ENCODE measurements around the gene TCF7L2.

TCF7L2 gene

DNA sequence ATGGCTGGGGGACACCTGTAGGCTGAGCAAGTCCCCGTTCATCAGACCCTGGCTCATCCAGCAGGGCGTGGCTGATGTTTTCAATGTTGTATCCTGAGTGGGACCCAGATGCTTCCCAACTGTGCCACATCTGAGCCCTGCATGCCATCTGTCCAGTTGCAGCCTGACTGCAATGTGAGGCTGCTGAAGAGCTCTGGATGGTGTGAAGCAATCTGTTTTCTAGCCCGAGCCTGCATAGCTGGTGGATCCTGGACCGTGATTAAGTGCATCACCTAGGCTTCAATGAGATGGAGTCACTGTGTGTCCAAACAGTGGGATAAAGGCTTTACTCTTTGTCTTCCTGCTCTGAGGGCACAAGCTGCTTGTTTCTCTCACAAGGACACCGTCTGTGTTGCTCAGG is 99.8 kb downstream of the TCF7L2 start:
- Histone ChIP-seq H3K27ac (ENCODE audit: low read depth in 2 of 2, low read length in 2 of 2) (no peak overlapping the region), H3K4me1 (ENCODE audit: control insufficient read depth in 2 of 2, insufficient read depth in 2 of 2, low read length in 2 of 2) (peaks cover 0 to 5% of the 10 kb centered on the region in 2 donors)

DNA sequence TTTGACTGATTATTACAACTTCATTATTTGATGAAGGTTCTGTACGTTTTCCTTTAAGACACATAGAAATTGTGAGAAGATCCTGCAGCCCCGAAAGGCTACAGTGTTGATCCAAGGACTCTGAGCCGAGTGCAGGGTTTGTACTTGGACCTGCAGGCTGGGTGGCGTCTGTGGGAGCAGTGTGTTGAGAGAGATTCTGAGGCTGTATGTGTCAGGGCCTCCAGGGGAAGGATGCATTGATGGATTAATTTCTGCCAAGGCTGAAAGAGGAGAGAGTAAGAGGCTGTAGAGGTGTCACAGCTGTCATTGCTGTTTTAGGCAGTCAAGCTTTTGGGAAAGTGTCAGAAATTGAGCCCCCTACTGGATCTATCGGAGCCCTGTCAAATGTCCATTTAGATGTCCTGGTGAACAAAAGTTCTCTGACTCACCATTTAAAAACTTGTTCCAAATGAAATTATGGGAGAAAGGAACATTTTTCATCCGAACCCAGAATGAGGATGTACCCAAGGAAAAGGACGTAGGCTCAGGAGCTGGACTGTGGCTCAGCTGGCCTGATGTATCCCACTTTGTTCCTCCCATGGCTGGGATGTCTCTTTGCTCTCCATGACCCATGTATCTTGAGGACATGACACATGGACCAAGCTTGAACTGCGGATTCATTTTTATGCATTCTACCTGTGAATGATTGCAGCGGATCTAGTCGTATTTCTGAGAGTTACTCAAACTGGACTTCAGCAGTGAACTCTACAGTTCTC is 102.2 kb downstream of the TCF7L2 start:
- Histone ChIP-seq H3K27ac (ENCODE audit: low read depth in 2 of 2, low read length in 2 of 2) (no peak overlapping the region), H3K4me1 (ENCODE audit: control insufficient read depth in 2 of 2, insufficient read depth in 2 of 2, low read length in 2 of 2) (peaks cover 0 to 5% of the 10 kb centered on the region in 2 donors), H3K4me3 (ENCODE audit: low read length in 2 of 2) (no peak overlapping the region), H3K36me3 (ENCODE audit: control insufficient read depth in 2 of 2, insufficient read depth in 2 of 2, low read length in 2 of 2) (peaks cover 5 to 9% of the 10 kb centered on the region in 2 donors), H3K9ac (ENCODE audit: low read depth in 1 of 2, low read length in 2 of 2) (no peak overlapping the region), H3K27me3 (ENCODE audit: control insufficient read depth in 2 of 2, insufficient read depth in 2 of 2, low read length in 2 of 2) (no peaks in the 10 kb centered on the region), H3K9me3 (ENCODE audit: control insufficient read depth in 2 of 2, low read length in 2 of 2) (no peaks in the 10 kb centered on the region)

More for the DNA sequence above, 99.8 kb downstream of the TCF7L2 start:
- H3K4me3 ChIP-seq (ENCODE audit: low read length in 2 of 2): no peak overlapping the region
- peaks cover 5 to 9% of the 10 kb centered on the region in 2 donors for H3K36me3 ChIP-seq (ENCODE audit: control insufficient read depth in 2 of 2, insufficient read depth in 2 of 2, low read length in 2 of 2)
- H3K27me3 ChIP-seq (ENCODE audit: control insufficient read depth in 2 of 2, insufficient read depth in 2 of 2, low read length in 2 of 2): no peaks in the 10 kb centered on the region
- no peaks in the 10 kb centered on the region for H3K9me3 ChIP-seq (ENCODE audit: control insufficient read depth in 2 of 2, low read length in 2 of 2)
- no peak overlapping the region for H3K9ac ChIP-seq (ENCODE audit: low read depth in 1 of 2, low read length in 2 of 2)

DNA sequence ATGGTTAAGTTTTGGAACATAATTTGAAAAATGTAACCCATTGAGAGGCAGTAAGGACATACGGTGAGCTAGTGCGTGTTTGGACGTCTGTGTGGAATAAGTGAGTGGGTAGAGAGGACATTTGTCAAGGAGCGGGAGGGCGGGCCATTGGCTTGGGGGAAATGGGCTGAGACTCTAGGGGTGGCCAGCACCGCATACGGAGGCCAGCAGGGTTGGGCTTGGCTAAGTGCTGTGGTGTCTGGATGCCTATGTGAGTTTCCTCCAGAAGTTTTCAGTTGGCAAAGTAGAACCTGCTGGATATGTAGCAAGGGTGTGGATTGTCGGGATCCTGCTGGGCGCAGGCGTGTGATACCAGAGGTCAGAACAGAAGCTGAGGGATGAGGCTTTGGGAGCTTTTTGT is 103.0 kb downstream of the TCF7L2 start:
- Histone ChIP-seq H3K9ac (ENCODE audit: low read depth in 1 of 2, low read length in 2 of 2) (no peak overlapping the region), H3K4me3 (ENCODE audit: low read length in 2 of 2) (no peak overlapping the region), H3K4me1 (ENCODE audit: control insufficient read depth in 2 of 2, insufficient read depth in 2 of 2, low read length in 2 of 2) (peaks cover 1 to 8% of the 10 kb centered on the region in 2 donors), H3K9me3 (ENCODE audit: control insufficient read depth in 2 of 2, low read length in 2 of 2) (no peaks in the 10 kb centered on the region), H3K27ac (ENCODE audit: low read depth in 2 of 2, low read length in 2 of 2) (no peak overlapping the region), H3K36me3 (ENCODE audit: control insufficient read depth in 2 of 2, insufficient read depth in 2 of 2, low read length in 2 of 2) (peaks cover 5 to 9% of the 10 kb centered on the region in 2 donors), H3K27me3 (ENCODE audit: control insufficient read depth in 2 of 2, insufficient read depth in 2 of 2, low read length in 2 of 2) (no peaks in the 10 kb centered on the region)

DNA sequence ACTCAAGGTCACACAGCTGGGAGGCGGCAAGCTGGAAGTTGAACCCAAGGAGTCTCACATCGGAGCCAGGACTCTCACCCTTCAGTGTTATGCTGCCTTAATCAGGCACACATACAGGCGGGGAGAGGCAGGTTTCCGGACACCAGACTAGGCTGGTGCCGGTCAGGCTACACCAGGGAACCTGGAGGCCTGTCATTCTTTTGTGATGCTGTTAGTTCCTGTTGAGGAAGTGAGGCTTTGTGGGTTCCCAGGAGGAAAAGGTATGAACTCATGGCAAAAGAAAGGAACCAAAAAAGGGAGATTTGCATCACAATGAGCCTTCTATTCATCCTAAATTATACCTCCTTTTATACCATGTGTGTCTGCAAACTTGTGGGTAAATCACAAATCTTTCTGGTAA is 103.8 kb downstream of the TCF7L2 start:
- Histone ChIP-seq H3K4me1 (ENCODE audit: control insufficient read depth in 2 of 2, insufficient read depth in 2 of 2, low read length in 2 of 2) (peaks cover 9 to 16% of the 10 kb centered on the region in 2 donors), H3K9ac (ENCODE audit: low read depth in 1 of 2, low read length in 2 of 2) (no peak overlapping the region), H3K27ac (ENCODE audit: low read depth in 2 of 2, low read length in 2 of 2) (no peak overlapping the region), H3K9me3 (ENCODE audit: control insufficient read depth in 2 of 2, low read length in 2 of 2) (no peaks in the 10 kb centered on the region), H3K36me3 (ENCODE audit: control insufficient read depth in 2 of 2, insufficient read depth in 2 of 2, low read length in 2 of 2) (peaks cover 5 to 9% of the 10 kb centered on the region in 2 donors), H3K27me3 (ENCODE audit: control insufficient read depth in 2 of 2, insufficient read depth in 2 of 2, low read length in 2 of 2) (no peaks in the 10 kb centered on the region), H3K4me3 (ENCODE audit: low read length in 2 of 2) (no peak overlapping the region)

DNA sequence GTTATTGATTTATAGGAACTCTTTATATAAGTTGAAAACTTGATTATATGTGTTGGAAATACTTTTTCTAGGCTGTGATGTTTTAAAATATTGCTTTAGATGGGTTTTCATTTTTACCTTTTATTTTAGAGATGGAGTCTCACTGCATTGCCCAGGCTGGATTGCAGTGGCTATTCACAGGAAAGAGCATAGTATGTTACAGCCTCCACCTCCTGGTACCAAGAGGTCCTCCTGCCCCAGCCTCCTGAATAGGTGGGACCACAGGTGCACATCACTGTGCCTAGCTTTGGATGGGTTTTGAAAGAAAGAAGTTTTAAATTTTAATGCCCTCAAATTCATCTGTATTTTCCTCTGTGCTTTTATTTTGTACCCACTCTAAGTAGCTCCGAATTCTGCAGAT is 105.4 kb downstream of the TCF7L2 start:
- H3K4me1 ChIP-seq (ENCODE audit: control insufficient read depth in 2 of 2, insufficient read depth in 2 of 2, low read length in 2 of 2): peaks cover 24 to 32% of the 10 kb centered on the region in 2 donors
- no peak overlapping the region for H3K27ac ChIP-seq (ENCODE audit: low read depth in 2 of 2, low read length in 2 of 2)
- H3K36me3 ChIP-seq (ENCODE audit: control insufficient read depth in 2 of 2, insufficient read depth in 2 of 2, low read length in 2 of 2): peaks cover 2 to 5% of the 10 kb centered on the region in 2 donors
- no peaks in the 10 kb centered on the region for H3K27me3 ChIP-seq (ENCODE audit: control insufficient read depth in 2 of 2, insufficient read depth in 2 of 2, low read length in 2 of 2)
- H3K4me3 ChIP-seq (ENCODE audit: low read length in 2 of 2): no peak overlapping the region
- H3K9me3 ChIP-seq (ENCODE audit: control insufficient read depth in 2 of 2, low read length in 2 of 2): no peaks in the 10 kb centered on the region
- H3K9ac ChIP-seq (ENCODE audit: low read depth in 1 of 2, low read length in 2 of 2): no peak overlapping the region

DNA sequence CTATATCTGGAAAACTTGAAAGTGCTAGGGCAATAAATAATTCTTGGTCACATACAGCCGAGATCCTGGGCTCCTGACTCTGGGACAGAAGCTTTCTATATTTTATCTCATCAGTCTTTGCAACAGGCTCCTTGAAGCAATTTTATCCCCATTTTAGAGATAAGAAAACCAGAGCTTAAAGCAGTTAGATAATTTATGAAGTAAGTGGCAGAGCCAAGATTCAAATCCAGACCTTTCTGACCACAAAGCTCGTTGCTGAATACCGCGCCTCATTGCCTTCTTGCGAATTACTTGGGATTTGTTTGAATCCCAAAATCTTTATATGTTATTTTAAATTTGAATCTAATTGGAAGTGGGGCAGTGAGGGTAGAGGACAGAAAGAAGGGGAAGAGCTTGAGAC is 106.0 kb downstream of the TCF7L2 start:
- no peaks in the 10 kb centered on the region for H3K9me3 ChIP-seq (ENCODE audit: control insufficient read depth in 2 of 2, low read length in 2 of 2)
- peaks cover under 1 to 2% of the 10 kb centered on the region in 2 donors for H3K36me3 ChIP-seq (ENCODE audit: control insufficient read depth in 2 of 2, insufficient read depth in 2 of 2, low read length in 2 of 2)
- H3K4me1 ChIP-seq (ENCODE audit: control insufficient read depth in 2 of 2, insufficient read depth in 2 of 2, low read length in 2 of 2): peaks cover 30 to 37% of the 10 kb centered on the region in 2 donors
- H3K27ac ChIP-seq (ENCODE audit: low read depth in 2 of 2, low read length in 2 of 2): no peak overlapping the region
- no peaks in the 10 kb centered on the region for H3K27me3 ChIP-seq (ENCODE audit: control insufficient read depth in 2 of 2, insufficient read depth in 2 of 2, low read length in 2 of 2)
- H3K4me3 ChIP-seq (ENCODE audit: low read length in 2 of 2): no peak overlapping the region
- no peak overlapping the region for H3K9ac ChIP-seq (ENCODE audit: low read depth in 1 of 2, low read length in 2 of 2)

DNA sequence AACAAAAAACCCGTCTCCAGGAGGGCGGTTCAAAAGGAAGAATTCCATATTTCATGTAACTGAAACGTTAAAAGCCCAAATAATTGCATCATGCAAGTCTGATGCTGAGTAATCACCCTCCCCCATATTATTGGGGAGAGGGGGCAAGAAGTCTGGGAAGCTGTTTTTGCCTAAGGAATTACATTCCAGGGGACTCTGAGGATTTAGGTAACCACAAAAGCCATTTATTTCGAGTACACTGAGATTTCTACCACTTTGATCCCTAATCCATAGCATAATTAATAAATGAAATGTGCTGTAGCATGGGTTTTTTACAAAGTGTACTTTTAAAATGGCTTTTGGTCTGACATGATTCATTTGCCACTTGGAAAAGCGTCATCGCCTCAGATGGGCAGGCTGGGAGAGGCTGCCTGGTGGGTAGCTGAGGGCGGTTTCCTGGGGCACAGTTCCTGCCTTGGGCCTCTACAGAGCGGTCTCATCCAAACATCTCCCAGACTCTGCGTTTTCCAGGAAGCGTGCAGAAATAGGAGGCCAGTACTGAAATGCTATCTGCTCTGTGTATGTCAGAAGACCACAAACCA is 106.5 kb downstream of the TCF7L2 start:
- Histone ChIP-seq H3K9me3 (ENCODE audit: control insufficient read depth in 2 of 2, low read length in 2 of 2) (no peaks in the 10 kb centered on the region), H3K27me3 (ENCODE audit: control insufficient read depth in 2 of 2, insufficient read depth in 2 of 2, low read length in 2 of 2) (no peaks in the 10 kb centered on the region), H3K9ac (ENCODE audit: low read depth in 1 of 2, low read length in 2 of 2) (no peak overlapping the region), H3K36me3 (ENCODE audit: control insufficient read depth in 2 of 2, insufficient read depth in 2 of 2, low read length in 2 of 2) (peaks cover 0 to 2% of the 10 kb centered on the region in 2 donors), H3K27ac (ENCODE audit: low read depth in 2 of 2, low read length in 2 of 2) (no peak overlapping the region), H3K4me3 (ENCODE audit: low read length in 2 of 2) (no peak overlapping the region), H3K4me1 (ENCODE audit: control insufficient read depth in 2 of 2, insufficient read depth in 2 of 2, low read length in 2 of 2) (peaks cover 33 to 42% of the 10 kb centered on the region in 2 donors)

DNA sequence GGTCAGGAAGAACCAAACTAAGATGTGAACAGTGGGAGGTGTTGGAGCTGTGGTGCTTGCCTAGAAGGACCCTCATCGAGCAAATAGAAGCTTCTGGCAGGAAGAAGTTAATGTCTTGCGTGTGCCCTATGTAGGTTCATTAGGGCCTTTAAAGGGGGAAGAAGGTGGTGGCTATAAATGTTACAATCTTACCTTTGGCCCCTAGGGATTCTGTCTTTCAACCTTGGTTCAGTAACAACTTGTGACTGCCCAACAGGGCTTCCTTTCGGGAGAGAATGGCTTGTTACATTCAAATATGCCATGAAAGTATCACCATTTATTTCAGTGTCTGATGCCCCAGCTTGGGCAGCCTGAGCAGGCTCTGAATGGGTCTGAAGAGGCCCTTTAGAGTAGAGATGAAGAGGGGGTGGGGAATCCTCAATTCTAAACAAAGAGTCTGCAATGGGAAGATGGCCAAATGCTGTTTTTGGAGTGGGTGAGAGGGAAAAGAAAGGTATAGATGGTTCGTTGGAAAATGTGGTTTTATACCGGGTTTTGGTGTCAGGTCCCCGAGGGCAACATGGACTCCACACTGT is 108.0 kb downstream of the TCF7L2 start:
- Histone ChIP-seq H3K4me1 (ENCODE audit: control insufficient read depth in 2 of 2, insufficient read depth in 2 of 2, low read length in 2 of 2) (peaks cover 33 to 40% of the 10 kb centered on the region in 2 donors), H3K27me3 (ENCODE audit: control insufficient read depth in 2 of 2, insufficient read depth in 2 of 2, low read length in 2 of 2) (no peaks in the 10 kb centered on the region), H3K27ac (ENCODE audit: low read depth in 2 of 2, low read length in 2 of 2) (peak overlapping the region; percentile 61 to 73), H3K4me3 (ENCODE audit: low read length in 2 of 2) (peak overlapping the region; percentile 13 to 59), H3K36me3 (ENCODE audit: control insufficient read depth in 2 of 2, insufficient read depth in 2 of 2, low read length in 2 of 2) (no peaks in the 10 kb centered on the region), H3K9ac (ENCODE audit: low read depth in 1 of 2, low read length in 2 of 2) (peak overlapping the region in 1 of 2 donors; percentile 40), H3K9me3 (ENCODE audit: control insufficient read depth in 2 of 2, low read length in 2 of 2) (no peaks in the 10 kb centered on the region)

DNA sequence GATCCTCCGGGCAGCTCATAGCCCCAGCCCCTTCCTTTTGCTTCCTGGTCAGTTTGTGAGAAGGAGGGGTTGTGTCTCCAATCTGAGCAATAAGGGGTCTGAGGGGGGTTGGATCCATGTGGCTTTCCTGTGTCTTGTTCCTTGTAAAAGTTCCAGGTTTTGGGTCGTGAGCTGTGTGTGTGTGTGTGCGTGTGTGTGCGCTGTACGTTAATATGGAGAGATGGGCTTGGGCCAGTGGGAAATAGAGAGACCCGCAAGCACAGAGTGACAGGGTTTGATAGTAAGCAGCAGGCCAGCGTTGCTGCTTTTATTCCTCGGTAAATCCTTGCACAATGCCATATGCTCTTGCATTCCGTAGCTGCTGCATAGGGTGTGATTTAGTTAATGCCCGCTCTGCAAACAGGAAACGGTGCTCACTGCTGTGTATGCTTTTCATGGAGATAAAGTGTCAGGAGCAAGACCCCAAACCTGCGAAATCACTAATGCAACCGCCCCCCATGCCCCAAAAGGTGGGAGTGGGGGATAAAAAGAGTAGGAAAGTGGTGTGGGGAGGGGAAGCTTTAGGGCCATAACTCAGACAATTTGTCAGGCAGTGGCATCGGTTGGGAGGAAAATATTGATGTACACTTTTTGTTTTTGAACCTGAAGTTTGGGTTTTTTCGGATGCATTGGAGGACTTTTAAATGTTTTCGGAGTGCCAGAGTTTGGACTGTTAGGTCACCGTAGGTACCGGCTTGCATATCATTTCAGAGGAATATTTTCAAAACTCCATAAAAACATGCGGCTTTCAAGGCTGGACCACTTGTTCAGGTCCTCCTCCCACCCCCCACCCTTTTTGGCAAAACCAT is 108.7 kb downstream of the TCF7L2 start:
- Histone ChIP-seq H3K27me3 (ENCODE audit: control insufficient read depth in 2 of 2, insufficient read depth in 2 of 2, low read length in 2 of 2) (no peaks in the 10 kb centered on the region), H3K36me3 (ENCODE audit: control insufficient read depth in 2 of 2, insufficient read depth in 2 of 2, low read length in 2 of 2) (no peaks in the 10 kb centered on the region), H3K4me1 (ENCODE audit: control insufficient read depth in 2 of 2, insufficient read depth in 2 of 2, low read length in 2 of 2) (peaks cover 33 to 40% of the 10 kb centered on the region in 2 donors), H3K9me3 (ENCODE audit: control insufficient read depth in 2 of 2, low read length in 2 of 2) (no peaks in the 10 kb centered on the region), H3K9ac (ENCODE audit: low read depth in 1 of 2, low read length in 2 of 2) (peak overlapping the region in 1 of 2 donors; percentile 40), H3K4me3 (ENCODE audit: low read length in 2 of 2) (peak overlapping the region; percentile 13 to 59), H3K27ac (ENCODE audit: low read depth in 2 of 2, low read length in 2 of 2) (peak overlapping the region; percentile 73 to 83)
